Spleen (tissue), 7 donors: ENCODE measurements around the gene NLK.

Experiments used
- POLR2AphosphoS5 ChIP-seq, 3 donors: sonication (generic); formaldehyde crosslinking; IDR thresholded peaks; one replicate each; pipeline ENCODE4 v1.5.1; 2017; ENCODE audit warnings: antibody characterized with exemption in 3 of 3
- TF ChIP-seq, protein P1 (sequence below), 11 experiments: fragments of 200-600 bp in 7 of 11; fragments of 450-650 bp in 4 of 11; sonication (generic) in 4 of 11; IDR thresholded peaks in 8 of 11; conservative IDR thresholded peaks in 3 of 11; 1 replicate in 7 of 11; 2 replicates in 4 of 11; pipeline versions ENCODE4 v1.4.0 to v1.8.0; 2016 to 2021; ENCODE audit warnings: antibody characterized with exemption in 11 of 11, inconsistent platforms in 4 of 11, mild to moderate bottlenecking in 1 of 11
- donor health status: DM: no; HTN: no; CAD: no; lungs with moderate emphysema.
- donor health status: DM: no; HTN: no; CAD: no.
- donor health status: DM: no; HTN: no; CAD: no.

DNA sequence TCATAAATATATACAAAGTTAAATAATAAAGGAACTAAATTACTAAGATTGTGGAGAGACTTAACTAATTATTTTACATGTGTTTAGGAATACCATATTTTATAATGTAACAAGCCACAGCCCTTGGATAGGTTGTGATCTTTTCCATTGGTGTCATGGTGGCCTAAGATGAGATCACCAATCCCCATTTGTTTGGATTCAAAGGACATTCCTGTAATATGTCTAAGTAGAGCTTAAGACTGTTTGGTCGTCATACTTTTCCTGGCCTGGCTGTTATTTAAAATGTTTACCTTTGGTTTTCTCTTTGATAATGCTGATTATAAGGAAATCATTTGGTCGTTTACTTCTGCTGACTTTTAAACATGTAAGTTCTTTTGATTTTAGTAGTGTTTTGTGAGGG, 118.1 kb downstream of the NLK start:
- TF ChIP-seq, protein P1, sequence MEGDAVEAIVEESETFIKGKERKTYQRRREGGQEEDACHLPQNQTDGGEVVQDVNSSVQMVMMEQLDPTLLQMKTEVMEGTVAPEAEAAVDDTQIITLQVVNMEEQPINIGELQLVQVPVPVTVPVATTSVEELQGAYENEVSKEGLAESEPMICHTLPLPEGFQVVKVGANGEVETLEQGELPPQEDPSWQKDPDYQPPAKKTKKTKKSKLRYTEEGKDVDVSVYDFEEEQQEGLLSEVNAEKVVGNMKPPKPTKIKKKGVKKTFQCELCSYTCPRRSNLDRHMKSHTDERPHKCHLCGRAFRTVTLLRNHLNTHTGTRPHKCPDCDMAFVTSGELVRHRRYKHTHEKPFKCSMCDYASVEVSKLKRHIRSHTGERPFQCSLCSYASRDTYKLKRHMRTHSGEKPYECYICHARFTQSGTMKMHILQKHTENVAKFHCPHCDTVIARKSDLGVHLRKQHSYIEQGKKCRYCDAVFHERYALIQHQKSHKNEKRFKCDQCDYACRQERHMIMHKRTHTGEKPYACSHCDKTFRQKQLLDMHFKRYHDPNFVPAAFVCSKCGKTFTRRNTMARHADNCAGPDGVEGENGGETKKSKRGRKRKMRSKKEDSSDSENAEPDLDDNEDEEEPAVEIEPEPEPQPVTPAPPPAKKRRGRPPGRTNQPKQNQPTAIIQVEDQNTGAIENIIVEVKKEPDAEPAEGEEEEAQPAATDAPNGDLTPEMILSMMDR (IDR thresholded peaks at IDR 0.05 in 8 of 11, conservative IDR thresholded peaks at IDR 0.05 in 3 of 11), result no peak
- TF ChIP-seq POLR2AphosphoS5 (IDR thresholded peaks at IDR 0.05), result no peak
